Liver (tissue), 9 donors: ENCODE data around the gene SLC36A3. TPM values are rescaled to one million over a fixed set of nuclear protein-coding genes. Genes with fewer than 3 reads are reported as not detected.

Experiments
- DNase-seq: peaks from one replicate; pipeline ENCODE4 v3.0.0-alpha.2; 2017; ENCODE audit warnings: low spot score
- H3K27ac ChIP-seq, 2 donors: one replicate each; pipeline ENCODE4 v1.7.0; 2013; ENCODE audit warnings: inconsistent platforms in 2 of 2, low read length in 2 of 2, control low read depth in 1 of 2, low read depth in 1 of 2, mild to moderate bottlenecking in 1 of 2
- H3K27me3 ChIP-seq, 4 donors: one replicate each; pipeline versions ENCODE4 v1.6.1 to v1.7.0; 2013; ENCODE audit warnings: low read length in 3 of 4, inconsistent platforms in 1 of 4, mild to moderate bottlenecking in 1 of 4, moderate library complexity in 1 of 4; ENCODE audit not compliant: control insufficient read depth in 4 of 4, insufficient read depth in 4 of 4
- H3K36me3 ChIP-seq, 4 donors: one replicate each; pipeline versions ENCODE4 v1.6.1 to v1.7.0; 2013; ENCODE audit warnings: low read length in 3 of 4, mild to moderate bottlenecking in 3 of 4, low read depth in 1 of 4, moderate library complexity in 1 of 4; ENCODE audit not compliant: control insufficient read depth in 4 of 4, insufficient read depth in 3 of 4
- H3K4me1 ChIP-seq, 4 donors: one replicate each; pipeline versions ENCODE4 v1.6.1 to v1.7.0; 2013; ENCODE audit warnings: low read length in 3 of 4, mild to moderate bottlenecking in 3 of 4, moderate library complexity in 1 of 4; ENCODE audit not compliant: control insufficient read depth in 4 of 4, insufficient read depth in 4 of 4
- H3K4me3 ChIP-seq, 3 donors: one replicate each; pipeline versions ENCODE4 v1.6.1 to v1.7.0; 2013; ENCODE audit warnings: low read length in 3 of 3, control low read depth in 1 of 3, low read depth in 1 of 3, mild to moderate bottlenecking in 1 of 3
- H3K9ac ChIP-seq, 2 donors: one replicate each; pipeline ENCODE4 v1.7.0; 2013; ENCODE audit warnings: low read length in 2 of 2, mild to moderate bottlenecking in 2 of 2, moderate library complexity in 2 of 2, control low read depth in 1 of 2, low read depth in 1 of 2
- H3K9me3 ChIP-seq, 4 donors: one replicate each; pipeline versions ENCODE4 v1.6.1 to v1.7.0; 2013; ENCODE audit warnings: low read length in 3 of 4; ENCODE audit not compliant: control insufficient read depth in 4 of 4
- FOXA1 ChIP-seq: IDR thresholded peaks from 2 replicates; pipeline ENCODE4 v1.6.1; 2016; ENCODE audit warnings: antibody characterized with exemption
- GABPA ChIP-seq, 2 donors: IDR thresholded peaks in 1 of 2; conservative IDR thresholded peaks in 1 of 2; 2 replicates each; pipeline ENCODE4 v1.6.1; 2016; ENCODE audit warnings: antibody characterized with exemption in 2 of 2, mild to moderate bottlenecking in 1 of 2, moderate library complexity in 1 of 2
- HNF4G ChIP-seq: IDR thresholded peaks from 2 replicates; pipeline ENCODE4 v1.6.1; 2016; ENCODE audit warnings: antibody characterized with exemption
- JUND ChIP-seq, 2 donors: IDR thresholded peaks; 2 replicates each; pipeline ENCODE4 v1.6.1; 2016; ENCODE audit warnings: antibody characterized with exemption in 2 of 2
- NR2F2 ChIP-seq: IDR thresholded peaks from 2 replicates; pipeline ENCODE4 v1.6.1; 2016; ENCODE audit warnings: antibody characterized with exemption
- RXRA ChIP-seq, 2 donors: IDR thresholded peaks; 2 replicates each; pipeline ENCODE4 v1.6.1; 2017 to 2018; ENCODE audit warnings: antibody characterized with exemption in 2 of 2, mild to moderate bottlenecking in 1 of 2
- WGBS: extraction: QIAGEN DNeasy Blood & Tissue Kit; methylation state at CpG from one replicate; pipeline ENCODE4 v1.1.7; 2013; 5-methylcytosine and 5-hydroxymethylcytosine counted together
- polyA plus RNA-seq, 2 donors: library from polyadenylated mRNA; stranded (reverse) in 1 of 2; unstranded in 1 of 2; fragments of 200-250 nt in 1 of 2; fragments of >200 nt in 1 of 2; fragmentation: Nextera tagmentation in 1 of 2; extraction: Ambion mirVana in 1 of 2; gene quantifications; one replicate each; pipeline versions ENCODE4 v1.2.1 to v1.2.3, GENCODE V29; 2013 to 2015
- total RNA-seq, 2 donors: library from RNA; depleted of rRNA; stranded (reverse); fragments of >200 nt; gene quantifications; one replicate each; pipeline ENCODE4 v1.2.3, GENCODE V29; 2014
- TF ChIP-seq, protein P1 (sequence below): fragments of 150-350 bp; IDR thresholded peaks from 2 replicates; pipeline ENCODE4 v1.5.1; 2017; ENCODE audit warnings: improper control_type of control experiment, low read depth, low read length; ENCODE audit not compliant: missing input control
- TF ChIP-seq, protein P2 (sequence below): IDR thresholded peaks from 2 replicates; pipeline ENCODE4 v1.6.1; 2016; ENCODE audit warnings: antibody characterized with exemption
- TF ChIP-seq, protein P3 (sequence below): IDR thresholded peaks from 2 replicates; pipeline ENCODE4 v1.6.1; 2016; ENCODE audit warnings: antibody characterized with exemption
- donor health status: healthy.
- donor health status: healthy.
- donor health status: healthy.
- donor health status: healthy.
- donor health status: healthy.

SLC36A3 gene
- total and polyA plus RNA-seq, 4 donors, result not detected

- Histone ChIP-seq H3K4me1 (no peaks in the 10 kb centered on the region), H3K4me3 (no peak overlapping the region), H3K9me3 (no peaks in the 10 kb centered on the region), H3K36me3 (no peaks in the 10 kb centered on the region), H3K27me3 (no peaks in the 10 kb centered on the region), H3K9ac (no peak overlapping the region), H3K27ac (no peak overlapping the region)
- 84% methylated on average over 5 of the region's 5 CpGs for WGBS
- TF ChIP-seq HNF4G (no peak), FOXA1 (no peak), RXRA (IDR thresholded peaks at IDR 0.05) (no peak), JUND (IDR thresholded peaks at IDR 0.05) (no peak)
- TF ChIP-seq, protein P1, sequence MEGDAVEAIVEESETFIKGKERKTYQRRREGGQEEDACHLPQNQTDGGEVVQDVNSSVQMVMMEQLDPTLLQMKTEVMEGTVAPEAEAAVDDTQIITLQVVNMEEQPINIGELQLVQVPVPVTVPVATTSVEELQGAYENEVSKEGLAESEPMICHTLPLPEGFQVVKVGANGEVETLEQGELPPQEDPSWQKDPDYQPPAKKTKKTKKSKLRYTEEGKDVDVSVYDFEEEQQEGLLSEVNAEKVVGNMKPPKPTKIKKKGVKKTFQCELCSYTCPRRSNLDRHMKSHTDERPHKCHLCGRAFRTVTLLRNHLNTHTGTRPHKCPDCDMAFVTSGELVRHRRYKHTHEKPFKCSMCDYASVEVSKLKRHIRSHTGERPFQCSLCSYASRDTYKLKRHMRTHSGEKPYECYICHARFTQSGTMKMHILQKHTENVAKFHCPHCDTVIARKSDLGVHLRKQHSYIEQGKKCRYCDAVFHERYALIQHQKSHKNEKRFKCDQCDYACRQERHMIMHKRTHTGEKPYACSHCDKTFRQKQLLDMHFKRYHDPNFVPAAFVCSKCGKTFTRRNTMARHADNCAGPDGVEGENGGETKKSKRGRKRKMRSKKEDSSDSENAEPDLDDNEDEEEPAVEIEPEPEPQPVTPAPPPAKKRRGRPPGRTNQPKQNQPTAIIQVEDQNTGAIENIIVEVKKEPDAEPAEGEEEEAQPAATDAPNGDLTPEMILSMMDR, result no peak
- TF ChIP-seq, protein P2, sequence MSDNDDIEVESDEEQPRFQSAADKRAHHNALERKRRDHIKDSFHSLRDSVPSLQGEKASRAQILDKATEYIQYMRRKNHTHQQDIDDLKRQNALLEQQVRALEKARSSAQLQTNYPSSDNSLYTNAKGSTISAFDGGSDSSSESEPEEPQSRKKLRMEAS, result no peak
- no peak for DNase-seq
These were observed 24.7 kb downstream of the SLC36A3 start for GRCh38 chr5:151278845-151279244.

DNA sequence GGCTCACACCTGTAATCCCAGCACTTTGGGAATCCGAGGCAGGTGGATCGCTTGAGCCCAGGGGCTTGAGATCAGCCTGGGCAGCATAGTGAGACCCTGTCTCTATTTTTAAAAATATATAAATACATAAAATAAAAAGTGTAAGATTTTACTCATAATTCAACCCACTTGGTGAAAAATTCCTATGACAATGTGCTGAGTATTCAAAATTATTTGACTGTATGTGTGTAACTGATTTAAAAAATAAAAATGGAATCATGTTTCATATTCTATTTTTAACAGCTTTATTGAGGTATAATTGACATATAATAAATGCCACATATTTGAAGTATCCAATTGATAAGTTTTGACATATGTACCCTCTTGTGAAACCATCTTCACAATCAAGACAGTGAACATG lies 27.8 kb downstream of the SLC36A3 start:
- H3K27ac ChIP-seq, result no peak overlapping the region
- H3K9ac ChIP-seq, result no peak overlapping the region
- DNase-seq, result no peak
- no peaks in the 10 kb centered on the region for H3K4me1 ChIP-seq
- no peak for TF ChIP-seq JUND (IDR thresholded peaks at IDR 0.05)
- TF ChIP-seq, protein P2, result no peak
- H3K9me3 ChIP-seq, result no peaks in the 10 kb centered on the region
- H3K36me3 ChIP-seq, result no peaks in the 10 kb centered on the region
- H3K4me3 ChIP-seq, result no peak overlapping the region
- H3K27me3 ChIP-seq, result no peaks in the 10 kb centered on the region
- WGBS, result 93% methylated on average over 2 of the region's 2 CpGs

DNA sequence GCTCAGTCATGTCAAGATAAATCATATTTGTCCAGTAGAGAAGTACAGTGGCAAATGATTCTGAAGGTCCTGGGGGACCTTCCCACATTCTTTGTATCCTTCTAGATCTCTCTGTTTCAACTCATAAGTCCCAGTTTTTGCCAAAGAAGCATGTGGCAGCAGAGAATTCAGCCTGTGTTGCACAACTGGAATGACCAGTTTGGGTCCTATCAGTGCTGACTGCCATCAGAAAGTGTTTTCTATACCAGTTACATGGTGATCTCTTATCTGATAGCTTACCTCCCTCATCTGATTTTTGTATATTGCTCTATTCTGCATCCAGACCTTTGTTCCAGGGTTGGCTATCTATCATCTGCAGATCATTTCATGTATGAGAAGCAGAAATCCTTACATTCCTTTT lies 28.9 kb downstream of the SLC36A3 start:
- Histone ChIP-seq H3K27ac (no peak overlapping the region), H3K36me3 (peaks cover 0 to 4% (median 0%) of the 10 kb centered on the region in 4 donors), H3K9ac (no peak overlapping the region), H3K4me3 (no peak overlapping the region), H3K27me3 (no peaks in the 10 kb centered on the region), H3K4me1 (no peaks in the 10 kb centered on the region), H3K9me3 (no peaks in the 10 kb centered on the region)
- no peak for DNase-seq
- TF ChIP-seq NR2F2, result no peak
- TF ChIP-seq, protein P3, sequence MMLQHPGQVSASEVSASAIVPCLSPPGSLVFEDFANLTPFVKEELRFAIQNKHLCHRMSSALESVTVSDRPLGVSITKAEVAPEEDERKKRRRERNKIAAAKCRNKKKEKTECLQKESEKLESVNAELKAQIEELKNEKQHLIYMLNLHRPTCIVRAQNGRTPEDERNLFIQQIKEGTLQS, result no peak
- TF ChIP-seq, protein P2, result no peak
- no peak for TF ChIP-seq RXRA (IDR thresholded peaks at IDR 0.05)
- TF ChIP-seq, protein P1, result no peak
- no peak for TF ChIP-seq GABPA (IDR thresholded peaks at IDR 0.05 in 1 of 2, conservative IDR thresholded peaks at IDR 0.05 in 1 of 2)
